RPMI7951 (cell line): ENCODE data around the gene SSR2. TPM values are rescaled to one million over a fixed set of nuclear protein-coding genes. Genes with fewer than 3 reads are reported as not detected.

Experiments used
- DNase-seq: peaks from one replicate; pipeline ENCODE4 v3.0.0-alpha.2; 2012; ENCODE audit warnings: low read depth
- total RNA-seq: library from RNA; depleted of rRNA; stranded (reverse); fragments of >200 nt; shearing (Covaris generic); gene quantifications from 2 replicates; pipeline ENCODE4 v1.2.3, GENCODE V29; 2014; rRNA removed

Gene SSR2
- total RNA-seq, 1 experiment from 2014 or later: 685 TPM

- DNase-seq: no peak
Observed at GRCh38 chr1:155974208-155975115, 46.3 kb downstream of the SSR2 start.

DNA sequence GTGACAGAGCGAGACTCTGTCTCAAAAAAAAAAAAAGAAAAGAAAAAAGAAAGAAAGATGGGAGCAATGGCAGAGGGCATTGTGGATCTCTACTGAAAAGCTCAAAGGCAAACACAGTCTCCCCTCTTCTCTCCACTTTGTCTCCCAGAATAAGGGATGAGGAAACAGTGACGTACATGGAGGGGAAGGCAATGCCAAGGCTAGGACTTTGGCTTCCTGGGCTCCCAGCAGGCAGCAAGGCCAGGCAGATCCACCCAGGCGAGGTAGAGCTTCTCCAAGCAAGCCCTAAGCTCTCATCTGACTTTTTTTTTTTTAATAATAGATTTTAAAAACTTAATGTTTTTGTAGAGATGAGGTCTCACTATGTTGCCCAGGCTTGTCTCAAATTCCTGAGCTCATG is 47.0 kb downstream of the SSR2 start:
- no peak for DNase-seq

DNA sequence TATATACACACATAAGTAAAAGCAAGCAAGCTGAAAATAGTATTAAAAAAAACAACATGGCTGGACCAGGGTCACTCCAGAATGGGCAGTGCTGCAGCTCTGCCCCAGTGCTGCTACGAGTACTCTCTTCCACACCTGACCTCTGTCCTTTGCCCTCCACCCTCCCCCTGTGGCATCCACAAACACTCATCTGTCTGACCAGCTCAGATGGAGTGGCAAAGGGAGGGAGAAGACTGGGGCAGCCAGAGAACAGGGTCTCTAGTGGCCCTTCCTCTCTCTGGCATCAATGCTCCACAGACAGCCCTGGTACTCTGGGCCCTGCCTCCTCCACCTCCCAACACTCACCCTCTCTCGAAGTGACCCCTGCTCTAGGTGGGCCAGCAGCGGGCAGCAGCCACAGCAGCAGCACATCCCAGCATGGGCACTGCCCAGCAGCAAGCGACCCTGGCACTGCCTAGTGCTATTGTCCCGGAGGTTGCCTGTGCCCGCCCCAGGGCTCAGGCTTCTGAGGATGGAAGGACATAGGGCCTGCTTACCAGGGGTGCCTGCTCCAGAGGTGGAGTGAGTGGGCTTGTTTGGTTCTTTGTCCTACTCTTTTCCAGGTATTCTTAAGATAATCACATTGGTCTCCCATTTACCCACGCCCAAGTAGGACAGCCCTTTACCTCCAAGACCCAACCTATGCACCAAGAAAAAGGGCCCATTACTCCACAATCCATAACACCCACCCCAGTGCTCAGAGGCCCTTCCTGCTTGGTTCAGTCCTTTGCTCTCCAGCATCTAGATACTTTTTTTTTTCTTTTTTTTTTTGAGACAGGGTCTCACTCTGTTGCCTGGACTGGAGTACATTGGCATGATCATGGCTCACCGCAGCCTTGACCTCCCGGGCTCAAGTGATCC is 48.6 kb downstream of the SSR2 start:
- no peak for DNase-seq

DNA sequence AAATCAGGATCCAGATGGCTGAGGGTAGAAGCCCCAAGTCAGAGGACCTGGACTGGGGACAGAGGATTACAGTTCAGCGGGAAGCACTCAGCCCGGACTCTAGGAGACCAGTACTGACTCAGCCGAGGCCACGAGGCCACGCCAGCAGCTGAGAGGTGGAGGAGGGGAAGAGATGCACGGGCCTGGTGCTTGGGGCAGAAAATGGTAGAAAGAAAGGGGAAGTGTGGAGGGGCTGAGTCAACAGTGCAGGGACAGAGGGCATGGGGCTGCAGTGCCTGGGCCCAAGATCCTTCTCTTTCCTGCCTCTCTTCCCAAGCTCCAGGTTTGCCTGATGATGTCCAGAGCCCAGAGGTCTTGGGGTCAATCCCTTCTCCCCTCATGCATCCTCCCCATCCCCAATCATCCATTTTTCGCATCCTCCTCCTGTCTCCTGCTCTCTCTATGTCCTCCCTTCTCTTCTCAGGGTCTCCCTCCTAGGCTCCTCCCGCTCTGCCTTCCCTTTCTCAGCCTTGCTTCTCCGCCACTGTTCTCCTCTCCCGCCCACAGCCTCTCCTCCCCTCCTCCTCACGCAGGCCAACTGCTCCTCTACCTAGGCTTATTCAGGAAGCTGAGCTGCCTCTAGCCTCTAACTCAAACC is 50.1 kb downstream of the SSR2 start:
- peak; percentile 87 for DNase-seq

DNA sequence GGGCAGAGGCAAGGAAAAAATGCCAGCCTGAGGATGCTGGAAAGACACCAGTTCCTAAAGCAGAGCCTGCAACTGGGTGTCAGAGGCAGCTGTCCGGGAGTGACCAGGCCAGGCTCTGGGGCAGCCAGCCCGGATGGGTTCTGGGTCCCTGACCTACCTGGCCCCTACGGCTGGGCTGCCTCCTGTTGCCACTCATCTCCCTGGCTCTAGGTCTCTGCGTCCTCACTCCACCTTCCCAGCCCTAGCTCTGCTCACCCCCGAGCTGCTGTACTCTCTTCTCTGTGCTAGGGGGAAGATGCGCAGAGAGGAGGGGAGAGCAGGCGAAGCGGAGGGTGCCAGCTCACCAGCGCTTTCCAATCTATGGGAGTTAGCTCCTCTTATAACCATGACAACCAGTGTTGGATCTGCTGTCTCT is 51.4 kb downstream of the SSR2 start:
- DNase-seq: no peak

DNA sequence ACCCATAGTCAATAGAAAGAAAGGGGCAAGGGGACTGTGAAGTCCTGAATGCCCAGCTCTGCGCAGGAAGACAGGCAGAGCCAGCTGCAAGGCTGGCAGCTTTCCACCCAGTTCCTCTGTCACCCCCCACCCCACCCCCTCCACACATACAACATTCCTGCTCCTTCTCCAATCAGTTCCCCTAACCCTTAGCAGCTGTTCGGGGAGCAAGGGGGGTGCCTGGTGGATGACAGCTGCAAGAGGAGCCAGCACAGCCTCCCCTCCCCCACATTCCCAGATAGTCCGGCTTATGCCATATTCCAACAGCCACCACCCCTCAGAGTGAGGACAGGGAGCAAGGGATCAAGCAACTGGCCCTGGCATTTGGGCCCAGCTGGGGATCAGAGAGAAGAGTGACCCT is 52.1 kb downstream of the SSR2 start:
- DNase-seq: no peak

DNA sequence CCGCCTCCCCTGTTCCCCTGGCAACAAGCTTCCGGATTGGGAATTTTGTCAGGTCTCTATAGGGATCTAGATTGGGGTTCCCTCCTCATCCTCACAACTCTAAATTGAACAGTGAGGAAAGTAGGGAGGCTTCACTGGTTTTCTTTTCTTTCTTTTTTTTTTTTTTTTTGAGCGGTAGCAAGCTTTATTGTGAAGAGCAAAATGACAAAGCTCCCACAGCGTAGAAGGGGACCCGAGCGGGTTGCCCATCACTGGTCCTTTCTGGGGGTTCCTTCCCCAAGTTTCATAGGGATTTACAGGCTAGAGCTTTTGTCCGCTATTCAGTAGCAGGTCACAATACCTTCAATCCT is 52.7 kb downstream of the SSR2 start:
- DNase-seq: no peak

DNA sequence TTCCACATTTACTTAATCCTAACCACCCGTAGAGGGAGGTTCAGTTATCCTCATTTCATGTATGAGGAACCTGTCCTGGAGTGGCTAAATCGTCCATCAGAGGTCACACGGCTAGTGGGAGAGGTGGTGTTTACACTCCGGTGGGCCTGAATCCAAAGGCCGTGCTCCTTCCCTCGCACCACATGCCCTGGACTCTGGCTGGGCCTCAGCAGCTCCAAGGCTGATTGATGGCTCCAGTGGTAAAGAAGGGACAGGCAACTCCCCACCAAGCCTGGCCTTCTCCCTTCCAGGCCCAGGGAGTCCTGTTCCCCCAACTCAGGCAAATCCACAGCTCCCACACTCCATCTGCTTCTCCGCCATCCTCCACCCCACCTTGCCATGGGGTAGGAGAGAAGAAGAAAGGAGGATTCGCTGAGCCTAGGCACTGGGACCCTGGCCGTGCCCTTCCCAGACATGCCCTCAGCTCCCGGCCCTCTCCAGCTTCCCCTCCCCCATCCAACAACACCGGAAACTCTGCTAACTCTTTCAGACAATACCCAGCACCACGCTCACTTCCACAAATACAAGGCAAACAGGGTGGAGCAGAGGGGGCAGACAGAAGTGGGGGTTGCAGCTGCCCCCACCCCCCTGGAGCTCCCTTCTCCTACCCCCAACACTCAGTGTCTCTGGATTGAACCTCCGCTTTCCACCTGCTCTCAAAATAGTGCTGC is 53.3 kb downstream of the SSR2 start:
- no peak for DNase-seq

GRCh38 chr1:155966750-155967149 is 54.0 kb downstream of the SSR2 start:
- DNase-seq: no peak

DNA sequence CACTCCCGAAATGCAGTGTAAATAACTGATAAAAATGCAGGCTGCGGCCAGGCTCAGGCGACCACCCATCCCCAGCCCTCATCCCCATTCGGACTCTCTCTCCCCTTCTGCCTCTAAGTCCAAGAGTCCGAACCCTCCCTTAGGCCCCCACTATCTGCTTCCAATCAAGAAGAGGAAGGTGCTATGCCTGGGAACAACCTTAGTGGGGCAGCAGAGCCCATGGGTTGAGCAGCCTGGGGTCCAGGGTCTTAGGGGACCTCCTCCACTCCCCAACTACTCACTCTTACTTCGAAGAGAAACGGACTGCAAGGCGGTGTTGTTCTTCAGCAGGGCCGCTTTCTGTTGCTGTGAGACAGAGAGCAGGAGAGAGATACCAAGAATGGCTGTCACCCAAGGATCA is 54.6 kb downstream of the SSR2 start:
- DNase-seq: no peak

DNA sequence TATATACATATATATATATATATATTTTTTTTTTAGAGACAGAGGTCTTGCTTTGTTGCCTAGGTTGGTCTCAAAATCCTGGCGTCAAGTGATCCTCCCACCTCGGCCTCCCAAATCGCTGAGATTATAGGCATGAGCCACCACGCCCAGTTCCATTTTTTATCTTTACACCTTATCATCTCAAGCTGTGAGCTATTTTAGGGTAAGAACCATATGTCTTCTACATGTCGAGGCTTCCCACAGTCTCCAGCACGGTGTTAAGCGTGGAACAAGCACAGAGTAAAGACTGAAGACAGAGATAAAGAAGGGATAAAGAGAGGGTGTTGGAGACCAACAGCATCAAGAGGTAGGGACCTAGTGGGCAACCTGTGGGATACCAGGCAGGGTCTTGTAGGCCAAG is 56.6 kb downstream of the SSR2 start:
- DNase-seq: no peak

DNA sequence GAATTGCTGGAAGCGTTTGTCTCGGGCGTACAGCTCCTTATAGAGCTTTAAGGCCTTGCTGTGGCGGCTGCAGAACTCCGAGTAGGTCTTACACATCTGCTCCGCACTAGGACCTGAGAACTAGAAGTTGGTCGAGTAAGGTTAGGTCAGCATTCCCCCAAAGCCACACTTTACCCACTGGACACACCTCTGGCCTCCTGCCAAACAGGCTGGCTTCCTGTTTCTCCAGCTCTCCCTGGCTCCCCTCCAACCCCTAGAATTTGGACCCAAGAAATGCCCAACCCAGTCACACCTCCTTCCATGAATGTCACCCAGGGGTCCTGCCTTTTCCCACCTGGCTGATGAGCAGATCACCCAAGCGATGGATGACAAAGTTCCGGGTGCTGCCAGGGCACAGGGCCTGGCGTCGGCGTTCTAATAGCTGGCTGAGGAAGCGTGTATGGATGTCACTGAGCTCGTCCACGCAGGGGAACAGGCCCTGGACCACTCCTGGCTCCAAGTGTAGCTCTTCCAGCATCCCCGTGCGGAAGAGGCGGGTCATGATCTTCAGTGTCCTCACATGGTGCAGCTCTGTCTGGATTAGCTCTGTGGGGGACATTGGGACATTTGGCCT is 58.0 kb downstream of the SSR2 start:
- peak; percentile 64 for DNase-seq

GRCh38 chr1:155961937-155962336 is 58.8 kb downstream of the SSR2 start:
- peak; percentile 94 for DNase-seq

- DNase-seq: no peak
Observed at GRCh38 chr1:155960081-155960745, 60.5 kb downstream of the SSR2 start.

Other genes with a start within 250 kb of the SSR2 start
- gene GON4L, start 163.7 kb downstream of the SSR2 start, total RNA-seq: 13.0 and 15.1 TPM in 2 replicates
- 8.5 and 10.9 TPM in 2 replicates for gene SYT11, start 161.4 kb downstream of the SSR2 start, total RNA-seq
- 24.9 and 34.8 TPM in 2 replicates for gene RIT1, start 109.6 kb downstream of the SSR2 start, total RNA-seq
- gene KHDC4, start 86.5 kb downstream of the SSR2 start, total RNA-seq: 27.0 and 28.6 TPM in 2 replicates
- not detected in 2 replicates for gene RXFP4, start 79.3 kb downstream of the SSR2 start, total RNA-seq
- gene ARHGEF2, start 42.4 kb downstream of the SSR2 start, total RNA-seq: 54.3 and 65.5 TPM in 2 replicates
- 19.6 and 20.3 TPM in 2 replicates for gene UBQLN4, start 32.8 kb upstream of the SSR2 start, total RNA-seq
- gene LAMTOR2, start 33.8 kb upstream of the SSR2 start, total RNA-seq: 102 and 118 TPM in 2 replicates
- gene RAB25, start 40.2 kb upstream of the SSR2 start, total RNA-seq: not detected in 2 replicates
- gene MEX3A, start 61.5 kb upstream of the SSR2 start, total RNA-seq: 2.1 and 2.4 TPM in 2 replicates
- gene LMNA, start 93.8 kb upstream of the SSR2 start, total RNA-seq: 919 and 1,055 TPM in 2 replicates
- 0.20 and 0.36 TPM in 2 replicates for gene SEMA4A, start 132.6 kb upstream of the SSR2 start, total RNA-seq
- 8.3 and 10.1 TPM in 2 replicates for gene SLC25A44, start 173.2 kb upstream of the SSR2 start, total RNA-seq
- gene PMF1, start 192.1 kb upstream of the SSR2 start, total RNA-seq: 76.6 and 81.0 TPM in 2 replicates
- gene BGLAP, start 221.2 kb upstream of the SSR2 start, total RNA-seq: 17.7 and 44.1 TPM in 2 replicates
- gene PAQR6, start 227.1 kb upstream of the SSR2 start, total RNA-seq: 0.12 and 0.29 TPM in 2 replicates